ENCODE measurements around the gene NTN4.
"Not testable (repeated sequence)": the region's sequence is repeated elsewhere in the genome, so short reads cannot be mapped to it uniquely, and the experiment has no call there.

The NTN4 gene

DNA sequence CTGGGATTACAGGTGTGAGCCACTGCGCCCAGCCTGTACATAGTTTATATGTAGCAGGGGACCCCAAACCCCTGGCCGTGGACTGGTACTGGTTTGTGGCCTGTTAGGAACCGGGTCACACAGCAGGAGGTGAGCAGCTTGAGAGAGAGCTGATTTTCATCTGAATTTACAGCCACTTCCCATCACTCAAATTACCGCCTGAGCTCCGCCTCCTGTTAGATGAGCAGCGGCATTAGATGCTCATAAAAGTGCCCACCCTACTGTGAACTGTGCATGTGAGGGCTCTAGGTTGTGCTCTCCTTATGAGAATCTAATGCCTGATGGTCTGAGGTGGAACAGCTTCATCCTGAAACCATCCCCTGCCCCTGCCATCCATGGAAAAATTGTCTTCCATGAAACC, 119.3 kb downstream of the NTN4 start:
- TF ChIP-seq, protein P1, sequence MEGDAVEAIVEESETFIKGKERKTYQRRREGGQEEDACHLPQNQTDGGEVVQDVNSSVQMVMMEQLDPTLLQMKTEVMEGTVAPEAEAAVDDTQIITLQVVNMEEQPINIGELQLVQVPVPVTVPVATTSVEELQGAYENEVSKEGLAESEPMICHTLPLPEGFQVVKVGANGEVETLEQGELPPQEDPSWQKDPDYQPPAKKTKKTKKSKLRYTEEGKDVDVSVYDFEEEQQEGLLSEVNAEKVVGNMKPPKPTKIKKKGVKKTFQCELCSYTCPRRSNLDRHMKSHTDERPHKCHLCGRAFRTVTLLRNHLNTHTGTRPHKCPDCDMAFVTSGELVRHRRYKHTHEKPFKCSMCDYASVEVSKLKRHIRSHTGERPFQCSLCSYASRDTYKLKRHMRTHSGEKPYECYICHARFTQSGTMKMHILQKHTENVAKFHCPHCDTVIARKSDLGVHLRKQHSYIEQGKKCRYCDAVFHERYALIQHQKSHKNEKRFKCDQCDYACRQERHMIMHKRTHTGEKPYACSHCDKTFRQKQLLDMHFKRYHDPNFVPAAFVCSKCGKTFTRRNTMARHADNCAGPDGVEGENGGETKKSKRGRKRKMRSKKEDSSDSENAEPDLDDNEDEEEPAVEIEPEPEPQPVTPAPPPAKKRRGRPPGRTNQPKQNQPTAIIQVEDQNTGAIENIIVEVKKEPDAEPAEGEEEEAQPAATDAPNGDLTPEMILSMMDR (IDR thresholded peaks at IDR 0.05): no peak
- Histone ChIP-seq H3K4me1 (ENCODE audit: control insufficient read depth in 1 of 2, insufficient read depth in 1 of 2, low read depth in 1 of 2, low read length in 1 of 2) (no peaks in the 10 kb centered on the region), H3K4me3 (ENCODE audit: low read depth in 1 of 2, low read length in 1 of 2) (no peak overlapping the region), H3K27me3 (no peaks in the 10 kb centered on the region), H3K36me3 (no peaks in the 10 kb centered on the region), H3K9me3 (no peaks in the 10 kb centered on the region), H3K27ac (no peak overlapping the region)

DNA sequence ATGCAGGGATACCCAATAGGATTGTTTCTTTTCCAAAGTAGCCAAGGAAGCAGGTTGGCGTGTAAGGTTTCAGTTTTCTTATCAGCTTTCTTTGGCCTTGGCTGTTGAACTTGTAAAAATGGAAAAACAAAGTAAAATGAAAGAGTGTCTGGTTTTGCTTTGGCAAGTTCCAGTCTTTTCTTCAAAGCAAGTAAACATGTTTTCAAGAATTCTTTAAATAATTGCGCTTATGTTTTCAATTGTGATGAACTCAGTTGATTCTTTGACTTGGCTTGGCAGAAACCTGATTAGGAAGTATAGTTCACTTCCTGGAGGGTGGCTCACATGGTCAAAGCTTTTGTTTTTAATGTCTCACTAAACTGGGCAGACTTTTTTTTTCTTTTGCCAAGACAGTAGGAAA, 127.0 kb downstream of the NTN4 start:
- Histone ChIP-seq H3K27me3 (peaks cover 21% of the 10 kb centered on the region), H3K27ac (no peak overlapping the region), H3K4me3 (ENCODE audit: low read depth in 1 of 2, low read length in 1 of 2) (no peak overlapping the region), H3K4me1 (ENCODE audit: control insufficient read depth in 1 of 2, insufficient read depth in 1 of 2, low read depth in 1 of 2, low read length in 1 of 2) (no peaks in the 10 kb centered on the region), H3K36me3 (no peaks in the 10 kb centered on the region), H3K9me3 (no peaks in the 10 kb centered on the region)
- TF ChIP-seq, protein P1 (IDR thresholded peaks at IDR 0.05): no peak

DNA sequence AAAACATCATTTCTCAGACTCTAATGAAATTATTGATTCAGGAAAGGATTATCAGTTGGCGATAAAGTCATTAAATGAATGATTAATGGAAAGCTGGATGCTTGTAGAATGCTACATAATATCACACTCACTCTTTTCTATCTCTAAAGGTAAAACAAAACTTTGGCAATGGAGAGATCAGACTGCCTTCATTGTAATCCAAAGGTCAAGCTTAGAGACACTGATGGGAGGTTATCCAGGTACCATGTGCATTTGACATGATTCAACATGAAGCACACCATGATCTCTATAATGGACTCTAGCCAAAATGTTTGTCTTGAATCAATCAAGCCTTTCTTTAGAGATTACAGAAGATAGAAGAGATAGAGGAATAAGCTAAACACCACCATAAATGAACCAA, 129.2 kb downstream of the NTN4 start:
- Histone ChIP-seq H3K4me3 (ENCODE audit: low read depth in 1 of 2, low read length in 1 of 2) (no peak overlapping the region), H3K36me3 (no peaks in the 10 kb centered on the region), H3K4me1 (ENCODE audit: control insufficient read depth in 1 of 2, insufficient read depth in 1 of 2, low read depth in 1 of 2, low read length in 1 of 2) (no peaks in the 10 kb centered on the region), H3K27me3 (peaks cover 21% of the 10 kb centered on the region), H3K9me3 (no peaks in the 10 kb centered on the region), H3K27ac (no peak overlapping the region)
- TF ChIP-seq, protein P1 (IDR thresholded peaks at IDR 0.05): no peak

DNA sequence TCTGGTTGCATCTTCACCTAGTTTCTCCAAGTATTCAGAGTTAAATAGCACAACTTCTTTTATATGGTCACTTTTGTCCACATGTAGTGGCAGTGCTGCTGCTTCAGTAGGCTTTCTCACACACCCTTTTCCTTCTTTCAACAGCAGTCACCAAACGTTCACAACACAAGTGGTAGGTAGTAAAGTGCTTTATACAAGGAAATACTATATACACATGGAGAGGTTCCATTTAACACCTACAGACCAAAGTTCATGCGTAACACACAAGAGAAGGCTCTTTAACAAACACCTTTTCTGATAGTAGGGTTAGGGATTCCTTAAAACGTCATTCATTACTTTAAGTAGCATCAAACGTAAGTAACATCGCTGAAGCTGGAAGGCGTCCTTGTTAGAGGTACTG, 132.2 kb downstream of the NTN4 start:
- no peak overlapping the region for H3K27ac ChIP-seq
- no peak overlapping the region for H3K4me3 ChIP-seq (ENCODE audit: low read depth in 1 of 2, low read length in 1 of 2)
- peaks cover 20% of the 10 kb centered on the region for H3K27me3 ChIP-seq
- H3K36me3 ChIP-seq: no peaks in the 10 kb centered on the region
- H3K9me3 ChIP-seq: no peaks in the 10 kb centered on the region
- no peaks in the 10 kb centered on the region for H3K4me1 ChIP-seq (ENCODE audit: control insufficient read depth in 1 of 2, insufficient read depth in 1 of 2, low read depth in 1 of 2, low read length in 1 of 2)
- TF ChIP-seq, protein P1 (IDR thresholded peaks at IDR 0.05): no peak

DNA sequence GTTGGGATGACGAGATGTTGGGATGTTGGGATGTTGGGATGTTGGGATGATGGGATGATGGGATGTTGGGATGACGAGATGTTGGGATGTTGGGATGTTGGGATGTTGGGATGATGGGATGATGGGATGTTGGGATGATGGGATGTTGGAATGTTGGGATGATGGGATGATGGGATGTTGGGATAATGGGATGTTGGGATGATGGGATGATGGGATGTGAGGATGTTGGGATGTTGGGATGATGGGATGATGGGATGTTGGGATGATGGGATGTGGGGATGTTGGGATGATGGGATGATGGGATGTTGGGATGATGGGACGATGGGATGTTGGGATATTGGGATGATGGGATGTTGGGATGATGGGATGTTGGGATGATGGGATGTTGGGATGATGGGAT, 135.9 kb downstream of the NTN4 start:
- not testable (repeated sequence) for H3K36me3 ChIP-seq; H3K4me1 ChIP-seq (ENCODE audit: control insufficient read depth in 1 of 2, insufficient read depth in 1 of 2, low read depth in 1 of 2, low read length in 1 of 2); H3K9me3 ChIP-seq; H3K27me3 ChIP-seq; H3K4me3 ChIP-seq (ENCODE audit: low read depth in 1 of 2, low read length in 1 of 2); H3K27ac ChIP-seq

DNA sequence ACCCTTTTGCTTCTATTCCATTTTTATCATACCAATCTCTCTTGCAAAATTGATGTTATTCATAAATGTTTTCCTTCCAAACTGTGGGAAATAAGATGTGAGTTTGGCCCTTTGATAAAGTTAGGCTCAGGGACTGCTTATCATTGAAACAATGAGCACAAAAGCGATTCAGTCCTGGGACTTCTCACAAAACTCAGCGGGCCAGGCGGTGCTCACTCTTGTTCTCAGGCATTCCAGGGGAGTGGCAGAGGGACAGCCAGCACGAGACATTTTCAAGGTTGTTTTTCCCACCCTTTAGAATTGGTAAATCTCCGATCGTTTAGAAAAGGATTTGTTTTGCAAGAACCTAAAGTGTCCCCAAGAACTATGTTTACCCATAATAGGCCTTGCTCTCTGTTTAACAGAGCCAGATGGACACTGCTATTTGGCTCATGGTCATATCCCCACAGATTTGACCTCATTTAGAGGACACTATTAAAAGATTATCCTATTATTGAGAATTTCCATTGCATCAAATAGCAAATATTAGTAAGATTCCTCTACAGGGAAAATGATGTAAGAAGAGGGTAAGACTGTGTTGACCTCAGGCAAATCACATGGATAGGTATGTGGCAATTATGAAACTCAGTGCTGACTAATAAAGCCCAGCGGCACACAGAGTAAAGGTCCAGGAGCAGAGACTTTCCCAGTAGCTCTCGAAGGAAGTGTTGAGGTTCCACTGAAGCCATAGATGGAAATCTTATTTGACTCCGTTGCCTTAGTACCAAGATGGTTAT, 136.6 kb downstream of the NTN4 start:
- peaks cover 5% of the 10 kb centered on the region for H3K27me3 ChIP-seq
- H3K27ac ChIP-seq: no peak overlapping the region
- H3K9me3 ChIP-seq: no peaks in the 10 kb centered on the region
- no peaks in the 10 kb centered on the region for H3K4me1 ChIP-seq (ENCODE audit: control insufficient read depth in 1 of 2, insufficient read depth in 1 of 2, low read depth in 1 of 2, low read length in 1 of 2)
- TF ChIP-seq, protein P1 (IDR thresholded peaks at IDR 0.05): no peak
- no peak overlapping the region for H3K4me3 ChIP-seq (ENCODE audit: low read depth in 1 of 2, low read length in 1 of 2)
- H3K36me3 ChIP-seq: no peaks in the 10 kb centered on the region

All from neutrophil (primary cell).